GM19099 (cell line): ENCODE measurements around the gene EXOC2.

Source experiments
- POLR2A ChIP-seq: IDR thresholded peaks from 3 replicates; pipeline ENCODE4 v1.6.1; 2011; ENCODE audit warnings: low read depth; ENCODE audit not compliant: insufficient read length; ENCODE audit errors: extremely low read depth

EXOC2 gene

DNA sequence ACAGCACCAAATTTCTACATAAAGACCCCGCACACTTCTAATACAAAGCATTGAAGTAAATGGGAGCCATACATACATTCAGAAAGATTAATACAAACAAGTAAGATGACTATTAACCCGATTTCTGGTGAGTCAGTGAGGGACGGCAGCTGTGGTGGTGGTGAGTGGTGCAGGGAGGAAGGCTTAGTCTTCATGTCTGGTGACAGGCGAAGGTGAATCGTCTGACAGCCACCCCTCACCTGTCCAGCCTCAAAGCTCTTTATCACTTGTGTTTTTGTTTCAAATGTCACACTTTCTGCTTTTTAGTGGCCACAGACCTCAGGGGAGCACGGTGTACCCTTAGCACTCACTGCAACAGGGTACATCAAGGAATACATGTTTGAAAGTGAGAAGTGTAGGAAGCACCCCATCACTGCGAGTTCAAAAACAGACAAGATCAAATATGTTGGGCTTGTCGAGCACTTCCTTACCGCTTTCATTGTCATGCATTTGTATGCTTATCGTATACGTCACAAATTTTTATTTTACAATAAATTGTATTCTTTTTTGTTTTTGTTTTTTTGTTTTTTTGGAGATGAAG lies 237.8 kb downstream of the EXOC2 start:
- no peak for TF ChIP-seq POLR2A

DNA sequence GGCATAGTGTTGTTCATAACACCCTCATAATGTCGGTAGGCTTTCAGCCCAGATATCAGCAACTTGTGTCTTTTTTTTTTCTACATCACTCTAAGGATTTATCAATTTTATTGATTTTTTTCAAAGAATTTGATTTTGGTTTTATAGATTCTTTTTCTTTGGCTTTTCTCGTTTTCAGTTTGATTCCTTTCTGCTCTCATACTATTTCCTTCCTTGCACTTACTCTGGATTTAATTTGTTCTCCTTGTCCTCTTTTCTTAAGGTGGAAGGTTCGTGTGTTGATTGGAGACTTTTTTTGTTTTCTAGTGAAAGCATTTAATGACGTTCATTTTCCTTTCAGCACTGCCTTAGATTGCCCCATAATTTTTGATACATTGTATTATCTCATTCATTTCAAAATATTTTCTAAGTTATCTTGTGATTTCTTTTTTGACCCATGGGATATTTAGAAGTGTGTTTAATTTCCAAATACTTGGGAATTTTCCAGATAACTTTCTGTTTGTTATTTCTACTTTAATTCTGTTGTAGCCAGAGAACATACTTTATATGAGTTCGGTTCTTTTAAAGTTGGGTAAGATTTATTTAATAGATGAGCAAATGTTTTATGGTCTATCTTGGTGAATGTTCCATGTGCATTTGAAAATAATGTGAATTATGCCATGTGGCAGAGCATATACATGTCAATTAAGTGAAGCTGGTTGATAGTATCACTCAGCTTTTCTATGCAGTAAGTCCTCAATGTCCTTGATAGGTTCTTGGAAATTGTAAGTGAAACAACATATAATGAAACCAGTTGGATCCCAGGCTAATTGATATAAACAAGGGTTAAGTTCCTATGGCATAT lies 238.6 kb downstream of the EXOC2 start:
- no peak for TF ChIP-seq POLR2A

DNA sequence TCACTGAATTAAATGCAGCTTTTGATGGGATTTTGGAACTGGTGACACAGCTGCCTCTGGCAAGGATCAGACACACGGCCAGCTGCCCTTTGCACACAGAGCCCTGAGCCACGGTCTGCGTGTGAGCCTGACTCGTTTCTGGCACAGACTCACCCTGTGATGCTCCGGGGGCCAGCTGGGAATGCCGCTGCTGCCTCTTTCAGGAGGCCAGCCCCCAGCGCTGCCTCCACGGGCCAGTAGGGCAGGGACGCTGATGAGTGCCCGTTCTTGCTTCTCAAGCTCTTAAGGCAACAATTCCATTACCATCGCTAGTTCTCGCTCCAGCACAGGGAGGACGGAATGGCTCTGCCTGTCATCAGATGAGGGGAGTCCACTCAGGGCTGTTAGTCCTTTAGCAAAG lies 239.8 kb downstream of the EXOC2 start:
- no peak for TF ChIP-seq POLR2A

DNA sequence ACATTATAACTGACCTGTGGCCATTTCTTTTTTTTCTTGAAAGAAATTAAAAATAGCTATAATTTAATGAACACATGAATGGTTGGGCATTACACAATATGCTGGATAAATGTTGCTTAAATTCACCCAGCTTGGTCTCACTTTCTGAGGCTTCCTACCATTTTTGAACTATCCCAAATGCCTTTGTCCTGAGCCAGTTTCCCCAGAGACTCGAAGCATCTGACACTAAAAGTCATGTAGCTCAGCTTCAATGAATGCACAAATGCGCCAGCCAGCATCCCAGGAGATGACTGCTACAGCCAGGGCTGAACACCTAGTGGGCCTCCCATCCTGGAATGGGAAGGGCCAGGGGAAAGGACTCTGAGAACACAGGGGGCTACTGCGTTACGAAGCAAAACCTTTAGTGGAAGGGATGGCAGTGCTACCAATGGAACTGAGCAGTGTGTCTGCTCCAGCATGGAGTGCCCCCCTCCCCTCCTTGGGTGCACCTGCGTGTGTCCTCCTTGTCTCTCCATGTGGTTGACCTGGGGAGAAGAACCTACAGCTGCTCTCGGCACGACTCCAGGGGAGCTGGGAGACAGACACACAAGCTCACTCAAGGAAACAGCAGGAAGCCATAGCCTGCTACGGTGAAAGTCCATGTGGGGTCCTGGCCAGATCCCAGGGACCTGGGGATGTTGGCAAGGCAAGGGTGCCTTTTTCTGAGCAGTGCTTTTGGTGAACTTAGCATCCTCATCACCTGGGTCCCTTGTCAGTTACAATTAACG lies 240.5 kb downstream of the EXOC2 start:
- no peak for TF ChIP-seq POLR2A

DNA sequence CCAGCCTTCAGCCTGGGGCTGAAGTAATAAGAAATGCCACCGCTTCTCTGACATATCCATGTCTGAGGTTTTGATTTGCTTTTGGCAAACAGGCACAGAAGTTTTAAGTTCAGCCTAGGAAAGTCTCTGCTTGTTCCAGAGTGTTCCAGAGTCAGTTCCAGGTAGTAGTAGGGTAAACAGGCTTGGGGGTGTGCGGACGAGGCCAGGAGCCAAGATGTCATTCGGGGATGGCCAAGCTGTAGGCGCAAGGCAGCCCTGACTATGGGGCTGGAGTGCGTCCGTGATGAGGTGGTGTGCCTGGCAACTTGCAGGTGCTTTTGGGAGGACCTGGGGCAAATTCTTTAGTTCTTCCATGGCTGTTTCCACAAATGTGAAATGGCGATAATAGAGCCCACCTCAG lies 241.1 kb downstream of the EXOC2 start:
- TF ChIP-seq POLR2A: no peak

DNA sequence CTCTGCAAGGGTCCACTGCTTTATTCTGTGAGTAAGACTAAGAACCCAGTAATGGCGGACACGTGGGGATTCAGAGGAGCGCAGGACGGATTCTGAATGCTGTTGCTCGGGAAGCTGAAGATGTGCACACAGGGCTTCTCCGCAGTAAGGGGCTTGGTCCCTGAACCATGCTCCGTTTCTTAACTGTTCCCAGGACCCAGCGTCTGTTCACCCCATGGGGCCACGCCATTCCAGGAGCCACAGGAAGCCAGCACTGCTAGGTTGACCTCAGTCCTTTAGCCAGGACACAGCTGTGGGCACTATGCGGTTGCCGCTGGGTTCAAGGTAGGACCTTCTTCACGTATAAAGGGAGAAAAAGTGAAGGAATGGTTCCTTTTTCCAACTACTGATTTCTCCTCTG lies 241.6 kb downstream of the EXOC2 start:
- no peak for TF ChIP-seq POLR2A

DNA sequence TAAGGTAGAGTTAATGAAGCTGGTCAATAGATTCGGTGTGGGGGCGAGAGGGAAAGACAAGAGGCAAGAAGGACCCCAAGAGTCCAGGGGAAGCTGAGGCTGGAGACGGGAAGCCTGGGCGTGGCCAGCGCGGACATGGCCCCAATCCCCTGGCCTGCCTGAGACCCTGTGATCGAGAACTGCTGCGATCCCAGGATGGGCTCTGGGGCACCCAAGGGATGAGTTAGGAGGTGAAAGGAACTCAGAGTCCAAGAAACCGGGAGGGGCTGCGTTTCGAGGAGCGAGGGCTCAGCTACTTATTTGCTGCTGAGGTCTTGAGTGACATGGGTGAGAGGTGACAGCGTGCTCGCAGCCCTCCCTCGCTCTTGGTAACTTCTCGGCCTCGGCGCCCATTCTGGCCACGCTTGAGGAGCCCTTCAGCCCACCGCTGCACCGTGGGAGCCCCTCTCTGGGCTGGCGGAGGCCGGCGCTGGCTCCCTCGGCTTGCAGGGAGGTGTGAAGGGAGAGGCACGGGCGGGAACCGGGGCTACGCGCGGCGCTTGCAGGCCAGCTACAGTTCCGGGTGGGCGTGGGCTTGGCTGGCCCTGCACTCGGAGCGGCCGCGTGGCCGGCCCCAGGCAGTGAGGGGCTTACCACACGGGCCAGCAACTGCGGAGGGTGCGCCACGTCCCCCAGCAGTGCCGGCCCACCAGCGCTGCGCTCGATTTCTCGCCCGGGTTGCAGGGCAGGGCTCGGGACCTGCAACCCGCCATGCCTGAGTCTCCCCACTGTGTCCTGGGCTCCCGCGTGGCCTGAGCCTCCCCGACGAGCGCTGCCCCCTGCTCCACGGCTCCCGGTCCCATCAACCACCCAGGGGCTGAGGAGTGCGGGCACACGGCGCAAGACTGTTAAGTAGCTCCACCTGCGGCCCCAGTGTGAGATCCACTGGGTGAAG lies 243.2 kb downstream of the EXOC2 start:
- no peak for TF ChIP-seq POLR2A

DNA sequence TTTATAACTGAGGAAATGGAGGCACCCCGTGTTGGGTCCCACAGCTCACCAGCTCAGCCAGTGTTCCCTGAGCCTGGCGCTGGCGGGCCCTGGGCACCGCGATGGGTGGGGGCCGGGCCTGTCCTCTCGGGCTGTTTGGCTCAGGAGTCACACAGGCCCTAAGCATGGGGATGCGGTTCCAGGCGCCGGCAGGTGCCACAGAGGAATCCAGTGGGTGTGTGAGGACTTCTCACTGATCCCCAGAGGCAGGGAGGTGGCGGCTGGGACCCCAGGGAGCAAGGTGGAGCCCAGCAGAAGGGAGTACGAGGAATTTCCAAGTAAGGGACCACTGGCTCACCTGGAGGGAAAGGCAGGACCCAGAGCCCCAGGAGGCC lies 243.9 kb downstream of the EXOC2 start:
- no peak for TF ChIP-seq POLR2A

DNA sequence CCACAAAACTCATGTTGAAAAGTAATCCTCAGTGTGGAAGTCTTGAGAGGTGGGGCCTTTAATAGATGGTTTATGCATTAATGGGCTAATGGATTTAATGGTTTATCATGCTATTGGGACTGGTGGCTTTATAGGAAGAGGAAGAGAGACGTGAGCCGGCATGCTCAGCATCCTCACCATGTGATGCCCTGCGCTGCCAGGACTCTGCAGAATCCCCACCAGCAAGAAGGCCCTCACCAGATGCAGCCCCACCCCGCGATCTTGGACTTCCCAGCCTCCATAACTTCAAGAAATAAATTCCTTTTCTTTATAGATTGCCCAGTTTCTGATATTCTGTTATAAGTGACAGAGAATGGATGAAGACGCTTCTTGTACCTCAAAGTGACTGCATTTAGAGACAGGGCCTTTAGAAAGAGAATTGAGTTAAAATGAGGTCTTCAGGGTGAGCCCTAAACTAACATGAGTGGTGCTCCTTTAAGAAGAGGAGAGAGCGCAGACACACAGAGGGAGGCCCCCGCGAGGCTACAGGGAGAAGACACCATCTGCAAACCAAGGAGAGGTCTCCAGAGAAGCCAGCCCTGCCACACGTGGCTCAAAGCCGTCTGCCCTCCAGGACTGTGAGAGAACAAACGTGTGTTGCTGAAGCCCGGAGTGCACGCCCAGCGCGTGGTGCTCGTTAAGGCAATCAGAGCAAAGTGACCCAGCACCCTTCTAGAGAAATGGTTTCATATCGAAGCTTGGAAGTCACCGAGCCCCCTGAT lies 244.5 kb downstream of the EXOC2 start:
- no peak for TF ChIP-seq POLR2A

DNA sequence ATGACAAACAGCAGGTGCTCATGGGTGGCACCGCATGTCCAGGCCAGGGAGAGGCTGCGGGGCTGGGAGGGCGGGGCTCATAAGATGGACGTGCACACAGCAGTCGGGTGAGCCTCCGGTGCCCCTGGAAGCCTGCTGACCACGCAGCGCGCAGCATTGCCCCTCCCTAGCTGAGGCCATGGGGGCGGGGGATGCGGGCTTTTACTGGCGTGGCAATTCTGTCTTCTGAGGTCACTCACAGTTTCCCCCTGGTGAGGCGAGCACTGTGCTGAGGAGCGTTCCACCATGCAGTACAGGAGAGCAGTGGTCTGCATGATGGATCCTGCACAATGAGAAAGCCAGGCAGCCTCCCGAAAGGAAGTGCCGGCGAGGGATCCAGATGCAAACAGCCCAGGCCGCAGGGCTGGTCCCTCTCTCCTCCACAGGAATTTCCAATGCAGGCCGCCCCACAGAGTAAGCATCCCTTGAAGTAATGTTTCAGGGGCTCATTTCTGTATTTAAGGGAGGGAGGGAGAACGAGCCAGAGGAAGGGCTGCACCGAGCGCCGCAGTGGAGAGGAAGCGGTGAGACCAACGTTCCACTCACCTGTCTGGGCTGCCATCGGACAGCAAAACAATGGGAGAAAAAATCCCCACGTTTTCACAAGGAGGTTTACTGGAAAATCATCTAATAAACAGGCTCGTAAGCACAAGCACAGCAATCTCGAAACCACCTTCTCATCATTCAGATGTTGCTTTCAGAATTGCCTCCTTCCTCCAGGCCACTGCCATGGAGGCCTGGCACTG lies 245.4 kb downstream of the EXOC2 start:
- TF ChIP-seq POLR2A: no peak

DNA sequence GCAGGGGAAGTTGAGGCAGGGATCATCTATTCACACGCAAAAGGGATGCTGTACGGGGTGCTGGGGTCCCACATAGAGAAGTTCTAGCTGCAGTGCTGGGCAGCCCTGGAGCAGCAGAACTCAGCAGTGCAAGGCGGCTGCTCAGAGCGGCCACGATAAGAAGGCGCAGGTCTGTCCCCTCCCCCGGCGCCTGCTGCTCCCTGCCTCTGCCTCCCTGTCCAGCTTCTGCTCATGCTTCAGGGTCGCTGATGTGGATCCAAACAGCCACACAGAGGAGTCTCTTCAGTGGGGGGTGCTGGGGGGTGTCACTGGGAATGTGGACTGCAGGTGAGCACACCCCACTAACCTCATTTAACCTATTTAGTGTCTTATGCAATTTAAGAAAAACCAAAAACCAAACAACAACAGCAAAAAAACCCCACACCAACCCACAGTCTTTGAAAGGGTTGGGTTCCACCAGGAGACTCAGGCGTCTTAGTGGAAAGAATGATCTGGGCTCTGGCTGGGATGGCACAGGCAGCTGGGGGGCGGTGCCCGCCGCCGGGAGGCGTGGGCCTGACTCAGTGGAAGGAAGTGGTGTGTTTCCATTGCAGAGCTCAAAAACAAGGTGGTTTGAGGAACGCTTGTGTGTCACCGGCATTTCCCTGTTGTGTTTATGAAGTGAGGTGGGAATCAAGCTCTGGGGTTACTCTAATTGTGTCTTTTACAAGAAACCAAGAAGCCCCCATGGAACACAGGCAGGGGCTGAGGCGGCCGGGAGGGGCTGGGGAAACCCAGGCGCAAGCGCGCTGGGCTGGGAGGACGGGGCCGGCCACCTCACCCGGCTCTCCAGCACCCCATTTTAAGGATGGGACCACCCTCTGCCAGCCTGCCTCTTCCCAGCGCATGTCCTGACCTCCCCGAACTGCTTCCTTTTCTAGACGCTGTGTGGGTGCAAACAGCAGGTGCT lies 246.2 kb downstream of the EXOC2 start:
- TF ChIP-seq POLR2A: no peak
